HepG2 (cell line): Measurements from ENCODE around the gene P2RX2. TPM values are rescaled to one million over a fixed set of nuclear protein-coding genes. Genes with fewer than 3 reads are reported as not detected.
A peak's percentile ranks its signal among the peaks of the same experiment; 100 is the strongest.

Experiments
- ATAC-seq: fragments of 200-7000 bp; cut with Tn5 transposase; 3 replicates; pipeline ENCODE4 v1.9.1; 2020; ENCODE audit warnings: mild to moderate bottlenecking, moderate library complexity
- BruUV-seq: library from RNA; stranded (reverse); fragments of 400-500 nt; replicated peaks from 2 replicates; lab custom pipeline; 2021; lab: Mats Ljungman, UMichigan
- CTCF ChIA-PET: fragments of 300-600 bp; formaldehyde crosslinking; extraction: SDS; loops from one replicate; lab custom pipeline; 2021; ENCODE audit warnings: low total read pairs, inconsistent platforms, low intra/inter-chr PET ratio; lab: Yijun Ruan, JAX
- POLR2A ChIA-PET: fragments of 350-600 bp; sonication (Branson Sonifier 250); formaldehyde crosslinking; loops from one replicate; lab custom pipeline; 2020; ENCODE audit warnings: antibody characterized with exemption, inconsistent platforms; lab: Yijun Ruan, JAX
- DNase-seq: peaks from one replicate; pipeline ENCODE4 v3.0.0-alpha.2; 2015; ENCODE audit warnings: low spot score
- FAIRE-seq: peaks from 3 replicates; lab custom pipeline; 2011; peaks lifted over from hg19 to GRCh38; lab: Jason Lieb, UNC
- H2AFZ ChIP-seq: one replicate; pipeline ENCODE4 v1.6.1; 2011; ENCODE audit warnings: low read length, inconsistent platforms
- H3K27ac ChIP-seq: fragments of 300-600 bp; 3 replicates; pipeline ENCODE4 v1.8.0; 2011; ENCODE audit warnings: mixed run types, mild to moderate bottlenecking, mixed read lengths, low read length, inconsistent platforms; ENCODE audit not compliant: insufficient read depth; ENCODE audit errors: extremely low read length
- H3K27me3 ChIP-seq, 2 experiments: fragments of 200-600 bp in 1 of 2; 2 replicates in 1 of 2; 3 replicates in 1 of 2; pipeline versions ENCODE4 v1.6.0 to v1.8.0; 2011; ENCODE audit warnings: low read length in 2 of 2, mild to moderate bottlenecking in 2 of 2, moderate library complexity in 2 of 2, inconsistent platforms in 1 of 2; ENCODE audit not compliant: insufficient read depth in 2 of 2, control insufficient read depth in 1 of 2
- H3K36me3 ChIP-seq, 2 experiments: fragments of 200-600 bp in 1 of 2; replicated peaks in 1 of 2; 2 replicates in 1 of 2; 3 replicates in 1 of 2; pipeline versions ENCODE4 v1.5.1 to v1.8.0; 2011; ENCODE audit warnings: low read length in 2 of 2, inconsistent platforms in 1 of 2; ENCODE audit not compliant: insufficient read depth in 2 of 2, control insufficient read depth in 1 of 2
- H3K4me1 ChIP-seq: 2 replicates; pipeline ENCODE4 v1.5.1; 2012; ENCODE audit warnings: low read length, inconsistent platforms; ENCODE audit not compliant: insufficient read depth
- H3K4me2 ChIP-seq: 2 replicates; pipeline ENCODE4 v1.6.0; 2011; ENCODE audit warnings: low read depth, low read length, inconsistent platforms
- H3K4me3 ChIP-seq, 3 experiments: fragments of 200-600 bp in 1 of 3; sonication (generic), shearing (Covaris generic) in 1 of 3; replicated peaks in 1 of 3; 2 replicates each; pipeline ENCODE4 v1.5.1; 2011 to 2016; ENCODE audit warnings: low read length in 3 of 3, inconsistent platforms in 2 of 3, low read depth in 2 of 3, mild to moderate bottlenecking in 2 of 3, control low read depth in 1 of 3, mixed read lengths in 1 of 3; ENCODE audit not compliant: insufficient read depth in 1 of 3
- H3K79me2 ChIP-seq: one replicate; pipeline ENCODE4 v1.6.1; 2011; ENCODE audit warnings: low read length, inconsistent platforms; ENCODE audit not compliant: insufficient read depth
- H3K9ac ChIP-seq: 2 replicates; pipeline ENCODE4 v1.6.0; 2011; ENCODE audit warnings: mild to moderate bottlenecking, low read depth, low read length, inconsistent platforms; ENCODE audit not compliant: insufficient read depth
- H3K9me3 ChIP-seq: 2 replicates; pipeline ENCODE4 v1.5.1; 2012; ENCODE audit warnings: mild to moderate bottlenecking, low read length
- H4K20me1 ChIP-seq: 2 replicates; pipeline ENCODE4 v1.6.0; 2011; ENCODE audit warnings: inconsistent platforms, mild to moderate bottlenecking, low read length, moderate library complexity; ENCODE audit not compliant: insufficient read depth
- BCL3 ChIP-seq: sonication (generic); formaldehyde crosslinking; IDR thresholded peaks from 2 replicates; pipeline ENCODE4 v1.5.1; 2020; ENCODE audit warnings: mild to moderate bottlenecking, missing genetic modification reagents, moderate library complexity
- CHCHD3 ChIP-seq: sonication (generic); formaldehyde crosslinking; IDR thresholded peaks from 2 replicates; pipeline ENCODE4 v1.8.0; 2022; ENCODE audit warnings: mild to moderate bottlenecking, missing genetic modification reagents, moderate library complexity
- KAT7 ChIP-seq: IDR thresholded peaks from 2 replicates; pipeline ENCODE4 v1.6.1; 2018; ENCODE audit warnings: borderline replicate concordance, missing compliant biosample characterization
- MATR3 ChIP-seq: sonication (generic); formaldehyde crosslinking; IDR thresholded peaks from 2 replicates; pipeline ENCODE4 v1.4.0; 2020; ENCODE audit warnings: missing genetic modification reagents
- MTF2 ChIP-seq: sonication (generic); formaldehyde crosslinking; IDR thresholded peaks from 2 replicates; pipeline ENCODE4 v1.5.0; 2020; ENCODE audit warnings: missing genetic modification reagents, borderline replicate concordance
- MXD1 ChIP-seq: sonication (generic); formaldehyde crosslinking; IDR thresholded peaks from 2 replicates; pipeline ENCODE4 v1.4.0; 2020; ENCODE audit warnings: mild to moderate bottlenecking, missing genetic modification reagents
- NFE2L2 ChIP-seq: fragments of 150-350 bp; IDR thresholded peaks from 2 replicates; pipeline ENCODE4 v1.6.1; 2014; ENCODE audit warnings: low read length
- NFKBIZ ChIP-seq: IDR thresholded peaks from 2 replicates; pipeline ENCODE4 v1.6.1; 2018; ENCODE audit warnings: missing genetic modification reagents, missing compliant biosample characterization
- ZMYM4 ChIP-seq: sonication (generic); formaldehyde crosslinking; IDR thresholded peaks from 2 replicates; pipeline ENCODE4 v1.8.1; 2023; ENCODE audit warnings: mild to moderate bottlenecking, missing genetic modification reagents
- ZNF557 ChIP-seq: sonication (generic); formaldehyde crosslinking; IDR thresholded peaks from 2 replicates; pipeline ENCODE4 v1.4.0; 2020; ENCODE audit warnings: missing genetic modification reagents
- ZNF891 ChIP-seq: sonication (generic); formaldehyde crosslinking; IDR thresholded peaks from 2 replicates; pipeline ENCODE4 v1.5.0; 2020; ENCODE audit warnings: mild to moderate bottlenecking, missing genetic modification reagents
- WGBS: methylation state at CpG from one replicate; pipeline ENCODE4 v1.1.6; 2017; ENCODE audit warnings: low lambda C conversion rate; 5-methylcytosine and 5-hydroxymethylcytosine counted together
- in situ Hi-C: cut with HindIII; loops from 2 replicates; pipeline ENCODE4 v1.10.0; 2017; ENCODE audit warnings: low pct_unique_long_range_greater_than_20kb; ENCODE audit not compliant: extremely low pct_ligation_motif_present
- intact Hi-C: fragments of 100-400 bp; cut with micrococcal nuclease; formaldehyde crosslinking; loops from one replicate; pipeline ENCODE4 v1.10.0; 2022; ENCODE audit not compliant: unreplicated experiment
- polyA plus RNA-seq, 8 experiments: library from polyadenylated mRNA; depleted of rRNA in 3 of 8; stranded (reverse) in 7 of 8; unstranded in 1 of 8; fragments of >200 nt; fragmentation: Illumina TruSeq in 4 of 8; extraction: Trizol in 4 of 8; gene quantifications; 2 replicates each; pipeline versions ENCODE4 v1.2.1 to v1.2.3, GENCODE V29; 2011 to 2016; ENCODE audit warnings: low read depth in 4 of 8, missing spikeins in 1 of 8, mixed read lengths in 1 of 8; ENCODE audit not compliant: insufficient read depth in 1 of 8
- total RNA-seq, 5 experiments: library from RNA; depleted of rRNA; stranded (reverse); fragments of >200 nt; fragmentation: Illumina TruSeq; extraction: Trizol; gene quantifications; 2 replicates each; pipeline ENCODE4 v1.2.3, GENCODE V29; 2016; ENCODE audit warnings: low read depth in 1 of 5
- TF ChIP-seq, protein P1 (sequence below): sonication (generic); formaldehyde crosslinking; IDR thresholded peaks from 2 replicates; pipeline ENCODE4 v1.4.0; 2020; ENCODE audit warnings: missing genetic modification reagents, borderline replicate concordance
- TF ChIP-seq, protein P2 (sequence below): sonication (generic); formaldehyde crosslinking; IDR thresholded peaks from 2 replicates; pipeline ENCODE4 v1.9.0; 2021; ENCODE audit warnings: missing genetic modification reagents, borderline replicate concordance

Gene P2RX2
- total and polyA plus RNA-seq, 2 of the 13 experiments (the other 11 are each of a cell fraction or from before 2014, with no cell fraction given) = not detected

- Histone ChIP-seq H3K4me3 (no peak overlapping the region), H3K9ac (no peak overlapping the region), H4K20me1 (no peaks in the 10 kb centered on the region), H3K36me3 (no peaks in the 10 kb centered on the region), H2AFZ (no peak overlapping the region), H3K9me3 (no peaks in the 10 kb centered on the region), H3K4me1 (peaks cover 2% of the 10 kb centered on the region; the same call in 1 of the 2 replicates), H3K27ac (no peak overlapping the region), H3K27me3 (peaks cover 8 to 39% of the 10 kb centered on the region in 2 experiments; a peak in 4 of 5 replicates), H3K4me2 (no peak overlapping the region), H3K79me2 (no peaks in the 10 kb centered on the region)
- no peak for DNase-seq
- CTCF ChIA-PET = no interaction called here
- intact Hi-C loops (no loop called here), in situ Hi-C loops (no loop called here)
- FAIRE-seq = no peak
- peak; percentile 28 for ATAC-seq
- TF ChIP-seq ZNF891 (CRISPR knock-in tag) = no peak
- no peak for TF ChIP-seq MTF2 (CRISPR knock-in tag)
- TF ChIP-seq, protein P1, sequence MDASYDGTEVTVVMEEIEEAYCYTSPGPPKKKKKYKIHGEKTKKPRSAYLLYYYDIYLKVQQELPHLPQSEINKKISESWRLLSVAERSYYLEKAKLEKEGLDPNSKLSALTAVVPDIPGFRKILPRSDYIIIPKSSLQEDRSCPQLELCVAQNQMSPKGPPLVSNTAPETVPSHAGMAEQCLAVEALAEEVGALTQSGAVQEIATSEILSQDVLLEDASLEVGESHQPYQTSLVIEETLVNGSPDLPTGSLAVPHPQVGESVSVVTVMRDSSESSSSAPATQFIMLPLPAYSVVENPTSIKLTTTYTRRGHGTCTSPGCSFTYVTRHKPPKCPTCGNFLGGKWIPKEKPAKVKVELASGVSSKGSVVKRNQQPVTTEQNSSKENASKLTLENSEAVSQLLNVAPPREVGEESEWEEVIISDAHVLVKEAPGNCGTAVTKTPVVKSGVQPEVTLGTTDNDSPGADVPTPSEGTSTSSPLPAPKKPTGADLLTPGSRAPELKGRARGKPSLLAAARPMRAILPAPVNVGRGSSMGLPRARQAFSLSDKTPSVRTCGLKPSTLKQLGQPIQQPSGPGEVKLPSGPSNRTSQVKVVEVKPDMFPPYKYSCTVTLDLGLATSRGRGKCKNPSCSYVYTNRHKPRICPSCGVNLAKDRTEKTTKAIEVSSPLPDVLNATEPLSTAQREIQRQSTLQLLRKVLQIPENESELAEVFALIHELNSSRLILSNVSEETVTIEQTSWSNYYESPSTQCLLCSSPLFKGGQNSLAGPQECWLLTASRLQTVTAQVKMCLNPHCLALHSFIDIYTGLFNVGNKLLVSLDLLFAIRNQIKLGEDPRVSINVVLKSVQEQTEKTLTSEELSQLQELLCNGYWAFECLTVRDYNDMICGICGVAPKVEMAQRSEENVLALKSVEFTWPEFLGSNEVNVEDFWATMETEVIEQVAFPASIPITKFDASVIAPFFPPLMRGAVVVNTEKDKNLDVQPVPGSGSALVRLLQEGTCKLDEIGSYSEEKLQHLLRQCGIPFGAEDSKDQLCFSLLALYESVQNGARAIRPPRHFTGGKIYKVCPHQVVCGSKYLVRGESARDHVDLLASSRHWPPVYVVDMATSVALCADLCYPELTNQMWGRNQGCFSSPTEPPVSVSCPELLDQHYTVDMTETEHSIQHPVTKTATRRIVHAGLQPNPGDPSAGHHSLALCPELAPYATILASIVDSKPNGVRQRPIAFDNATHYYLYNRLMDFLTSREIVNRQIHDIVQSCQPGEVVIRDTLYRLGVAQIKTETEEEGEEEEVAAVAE (CRISPR knock-in tag) = no peak
- no peak for TF ChIP-seq MATR3 (CRISPR knock-in tag)
- no peak for TF ChIP-seq NFE2L2
- TF ChIP-seq MXD1 (CRISPR knock-in tag) = no peak
- no peak for TF ChIP-seq ZMYM4
- TF ChIP-seq KAT7 (CRISPR knock-in tag) = no peak
- no peak for TF ChIP-seq BCL3 (CRISPR knock-in tag)
- TF ChIP-seq, protein P2, sequence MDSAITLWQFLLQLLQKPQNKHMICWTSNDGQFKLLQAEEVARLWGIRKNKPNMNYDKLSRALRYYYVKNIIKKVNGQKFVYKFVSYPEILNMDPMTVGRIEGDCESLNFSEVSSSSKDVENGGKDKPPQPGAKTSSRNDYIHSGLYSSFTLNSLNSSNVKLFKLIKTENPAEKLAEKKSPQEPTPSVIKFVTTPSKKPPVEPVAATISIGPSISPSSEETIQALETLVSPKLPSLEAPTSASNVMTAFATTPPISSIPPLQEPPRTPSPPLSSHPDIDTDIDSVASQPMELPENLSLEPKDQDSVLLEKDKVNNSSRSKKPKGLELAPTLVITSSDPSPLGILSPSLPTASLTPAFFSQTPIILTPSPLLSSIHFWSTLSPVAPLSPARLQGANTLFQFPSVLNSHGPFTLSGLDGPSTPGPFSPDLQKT (CRISPR knock-in tag) = no peak
- TF ChIP-seq ZNF557 (CRISPR knock-in tag) = no peak
- no peak for TF ChIP-seq NFKBIZ (CRISPR knock-in tag)
- TF ChIP-seq CHCHD3 (CRISPR knock-in tag) = no peak
- WGBS = 5% methylated on average over 4 of the region's 6 CpGs
- POLR2A ChIA-PET = no interaction called here
- BruUV-seq = no TSS peak
Measured at GRCh38 chr12:132588319-132588718, 30.3 kb upstream of the P2RX2 start.
